ENCODE data around the gene ITPA. TPM values are rescaled to one million over a fixed set of nuclear protein-coding genes. Genes with fewer than 3 reads are reported as not detected.

Gene ITPA
- total RNA-seq, 1 experiment from 2014 or later = 104 TPM

DNA sequence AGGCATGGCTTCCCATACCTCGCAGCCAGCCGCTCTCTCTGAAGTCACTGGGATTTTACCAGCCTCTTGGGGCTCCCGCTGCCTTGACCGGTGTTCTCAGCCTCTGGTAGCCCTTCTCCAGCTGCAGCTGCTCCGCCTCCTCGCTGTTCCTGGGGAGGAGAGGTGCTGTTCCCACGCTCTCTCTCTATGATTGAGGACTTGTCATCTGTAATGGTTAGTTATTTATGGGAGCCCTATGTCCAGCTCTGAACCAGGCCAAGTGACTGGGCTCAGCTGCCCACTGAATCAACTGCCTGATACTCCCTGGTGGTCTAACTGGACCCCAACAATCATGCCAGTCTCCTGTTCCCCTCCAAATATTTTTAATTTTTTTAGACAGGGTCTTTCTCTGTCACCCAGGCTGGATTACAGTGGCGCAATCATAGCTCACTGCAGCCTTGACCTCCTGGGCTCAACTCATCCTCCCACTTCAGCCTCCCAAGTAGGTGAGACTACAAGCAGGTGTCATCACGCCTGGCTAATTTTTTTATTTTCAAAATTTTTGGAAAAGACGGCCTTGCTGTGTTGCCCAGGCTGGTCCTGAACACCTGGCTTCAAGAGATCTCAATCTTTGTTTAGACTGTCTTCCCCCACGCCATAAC, 34.5 kb downstream of the ITPA start:
- TF ChIP-seq CREM (CRISPR knock-in tag; IDR thresholded peaks at IDR 0.05) = no peak
- TF ChIP-seq NR2C2 (CRISPR knock-in tag; IDR thresholded peaks at IDR 0.05) = no peak
- TF ChIP-seq ZNF416 (CRISPR knock-in tag; IDR thresholded peaks at IDR 0.05) = no peak
- no peak for TF ChIP-seq SP1 (CRISPR knock-in tag; conservative IDR thresholded peaks at IDR 0.05)
- no peak for TF ChIP-seq PRRX2 (CRISPR knock-in tag; IDR thresholded peaks at IDR 0.05)
- TF ChIP-seq, protein P1, sequence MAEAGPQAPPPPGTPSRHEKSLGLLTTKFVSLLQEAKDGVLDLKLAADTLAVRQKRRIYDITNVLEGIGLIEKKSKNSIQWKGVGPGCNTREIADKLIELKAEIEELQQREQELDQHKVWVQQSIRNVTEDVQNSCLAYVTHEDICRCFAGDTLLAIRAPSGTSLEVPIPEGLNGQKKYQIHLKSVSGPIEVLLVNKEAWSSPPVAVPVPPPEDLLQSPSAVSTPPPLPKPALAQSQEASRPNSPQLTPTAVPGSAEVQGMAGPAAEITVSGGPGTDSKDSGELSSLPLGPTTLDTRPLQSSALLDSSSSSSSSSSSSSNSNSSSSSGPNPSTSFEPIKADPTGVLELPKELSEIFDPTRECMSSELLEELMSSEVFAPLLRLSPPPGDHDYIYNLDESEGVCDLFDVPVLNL (CRISPR knock-in tag; IDR thresholded peaks at IDR 0.05; ENCODE audit: borderline replicate concordance, low read depth) = no peak
- no peak for TF ChIP-seq MYBL2 (CRISPR knock-in tag; IDR thresholded peaks at IDR 0.05)
- no peak for TF ChIP-seq CREB1 (CRISPR knock-in tag; IDR thresholded peaks at IDR 0.05)
- TF ChIP-seq TEAD4 (CRISPR knock-in tag; IDR thresholded peaks at IDR 0.05) = no peak
- TF ChIP-seq, protein P2, sequence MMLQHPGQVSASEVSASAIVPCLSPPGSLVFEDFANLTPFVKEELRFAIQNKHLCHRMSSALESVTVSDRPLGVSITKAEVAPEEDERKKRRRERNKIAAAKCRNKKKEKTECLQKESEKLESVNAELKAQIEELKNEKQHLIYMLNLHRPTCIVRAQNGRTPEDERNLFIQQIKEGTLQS (CRISPR knock-in tag; conservative IDR thresholded peaks at IDR 0.05) = no peak
- no peak for TF ChIP-seq NFYB (CRISPR knock-in tag; conservative IDR thresholded peaks at IDR 0.05; ENCODE audit: low read depth)
- H3K27me3 Mint-ChIP-seq (ENCODE audit: low read depth) = peaks cover 56% of the 10 kb centered on the region

DNA sequence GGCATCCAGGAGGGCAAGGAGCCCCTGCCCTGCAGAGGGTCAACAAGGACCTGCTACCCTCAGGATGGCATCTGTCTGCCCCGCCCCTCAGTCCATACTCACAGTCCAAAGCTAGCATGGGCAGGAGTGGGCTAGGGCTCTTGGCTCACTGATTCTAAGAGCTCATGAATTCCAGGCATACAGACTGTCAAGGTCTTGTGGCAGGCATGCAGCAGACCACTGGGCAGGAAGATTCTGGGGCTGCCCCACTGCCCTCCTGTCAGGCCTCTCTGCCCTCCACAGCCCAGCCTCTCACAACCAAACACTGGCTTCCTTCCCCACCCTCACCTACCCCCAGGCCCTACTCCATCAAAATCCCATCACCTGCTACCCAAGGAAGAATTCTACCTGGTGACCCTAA, 35.3 kb downstream of the ITPA start:
- no peak for ATAC-seq
- H3K4me1 Mint-ChIP-seq = peaks cover 28% of the 10 kb centered on the region
- CTCF ChIA-PET = interaction anchor here (1.2 to 8.8 kb wide), 2 partner anchors 26 to 30 kb away, joined by 4 to 92 read pairs; no protein-coding TSS in a partner anchor
- POLR2A ChIA-PET = no interaction called here
- TF ChIP-seq ZNF263 (CRISPR knock-in tag; IDR thresholded peaks at IDR 0.05; ENCODE audit: low read depth) (no peak), ESRRA (CRISPR knock-in tag; IDR thresholded peaks at IDR 0.05; ENCODE audit: borderline replicate concordance) (no peak), FOXP1 (CRISPR knock-in tag; IDR thresholded peaks at IDR 0.05; ENCODE audit: borderline replicate concordance) (no peak), GABPB1 (CRISPR knock-in tag; IDR thresholded peaks at IDR 0.05) (no peak), SMAD3 (CRISPR knock-in tag; IDR thresholded peaks at IDR 0.05; ENCODE audit: borderline replicate concordance) (no peak), RELA (CRISPR knock-in tag; IDR thresholded peaks at IDR 0.05; ENCODE audit: borderline replicate concordance) (no peak), TEAD1 (CRISPR knock-in tag; IDR thresholded peaks at IDR 0.05) (no peak), IRF2 (CRISPR knock-in tag; IDR thresholded peaks at IDR 0.05; ENCODE audit: borderline replicate concordance, low read depth) (no peak), GRHL2 (CRISPR knock-in tag; IDR thresholded peaks at IDR 0.05; ENCODE audit: insufficient replicate concordance, severe bottlenecking) (no peak), FOXJ3 (CRISPR knock-in tag; IDR thresholded peaks at IDR 0.05; ENCODE audit: borderline replicate concordance) (no peak)
- TF ChIP-seq, protein P3, sequence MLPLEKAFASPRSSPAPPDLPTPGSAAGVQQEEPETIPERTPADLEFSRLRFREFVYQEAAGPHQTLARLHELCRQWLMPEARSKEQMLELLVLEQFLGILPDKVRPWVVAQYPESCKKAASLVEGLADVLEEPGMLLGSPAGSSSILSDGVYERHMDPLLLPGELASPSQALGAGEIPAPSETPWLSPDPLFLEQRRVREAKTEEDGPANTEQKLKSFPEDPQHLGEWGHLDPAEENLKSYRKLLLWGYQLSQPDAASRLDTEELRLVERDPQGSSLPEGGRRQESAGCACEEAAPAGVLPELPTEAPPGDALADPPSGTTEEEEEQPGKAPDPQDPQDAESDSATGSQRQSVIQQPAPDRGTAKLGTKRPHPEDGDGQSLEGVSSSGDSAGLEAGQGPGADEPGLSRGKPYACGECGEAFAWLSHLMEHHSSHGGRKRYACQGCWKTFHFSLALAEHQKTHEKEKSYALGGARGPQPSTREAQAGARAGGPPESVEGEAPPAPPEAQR (CRISPR knock-in tag; IDR thresholded peaks at IDR 0.05) = no peak
- H3K27ac Mint-ChIP-seq = no peak overlapping the region
- H3K36me3 Mint-ChIP-seq = no peaks in the 10 kb centered on the region
- H3K27me3 Mint-ChIP-seq (ENCODE audit: low read depth) = peaks cover 60% of the 10 kb centered on the region
- H3K4me3 Mint-ChIP-seq = no peak overlapping the region
- no peaks in the 10 kb centered on the region for H3K9me3 Mint-ChIP-seq
- DNase-seq (ENCODE audit: low spot score) = no peak

More for the DNA sequence above, 34.5 kb downstream of the ITPA start:
- Mint-ChIP-seq H3K36me3 (no peaks in the 10 kb centered on the region), H3K27ac (no peak overlapping the region), H3K9me3 (no peaks in the 10 kb centered on the region), H3K4me1 (peaks cover 28% of the 10 kb centered on the region), H3K4me3 (no peak overlapping the region)
- DNase-seq (ENCODE audit: low spot score) (no peak), ATAC-seq (no peak)
- CTCF ChIA-PET = interaction anchor here (1.2 to 8.8 kb wide), 2 partner anchors 26 to 31 kb away, joined by 4 to 92 read pairs; no protein-coding TSS in a partner anchor
- POLR2A ChIA-PET = no interaction called here
